Omental fat pad (tissue), 4 donors: Measurements from ENCODE around the gene ERBB2. TPM values are rescaled to one million over a fixed set of nuclear protein-coding genes. Genes with fewer than 3 reads are reported as not detected.

Source experiments
- ATAC-seq: fragments of 150-250 bp; one replicate; pipeline ENCODE4 v1.9.1; 2016; ENCODE audit warnings: mild to moderate bottlenecking, moderate library complexity; ENCODE audit not compliant: low FRiP score
- DNase-seq: peaks from one replicate; pipeline ENCODE4 v3.0.0-alpha.2; 2019; ENCODE audit warnings: low spot score
- total RNA-seq, 4 donors: library from RNA; depleted of rRNA; stranded (reverse); fragments of >200 nt; gene quantifications; one replicate each; pipeline ENCODE4 v1.1.0, GENCODE V29; 2016
- TF ChIP-seq, protein P1 (sequence below), 3 donors: fragments of 450-650 bp; IDR thresholded peaks; one replicate each; pipeline ENCODE4 v1.5.1; 2016 to 2017; ENCODE audit warnings: antibody characterized with exemption in 3 of 3, mild to moderate bottlenecking in 3 of 3, moderate library complexity in 2 of 3

Gene ERBB2
- total RNA-seq, 4 donors from 2014 or later = 13.8 to 23.8 (median 15.7) TPM

DNA sequence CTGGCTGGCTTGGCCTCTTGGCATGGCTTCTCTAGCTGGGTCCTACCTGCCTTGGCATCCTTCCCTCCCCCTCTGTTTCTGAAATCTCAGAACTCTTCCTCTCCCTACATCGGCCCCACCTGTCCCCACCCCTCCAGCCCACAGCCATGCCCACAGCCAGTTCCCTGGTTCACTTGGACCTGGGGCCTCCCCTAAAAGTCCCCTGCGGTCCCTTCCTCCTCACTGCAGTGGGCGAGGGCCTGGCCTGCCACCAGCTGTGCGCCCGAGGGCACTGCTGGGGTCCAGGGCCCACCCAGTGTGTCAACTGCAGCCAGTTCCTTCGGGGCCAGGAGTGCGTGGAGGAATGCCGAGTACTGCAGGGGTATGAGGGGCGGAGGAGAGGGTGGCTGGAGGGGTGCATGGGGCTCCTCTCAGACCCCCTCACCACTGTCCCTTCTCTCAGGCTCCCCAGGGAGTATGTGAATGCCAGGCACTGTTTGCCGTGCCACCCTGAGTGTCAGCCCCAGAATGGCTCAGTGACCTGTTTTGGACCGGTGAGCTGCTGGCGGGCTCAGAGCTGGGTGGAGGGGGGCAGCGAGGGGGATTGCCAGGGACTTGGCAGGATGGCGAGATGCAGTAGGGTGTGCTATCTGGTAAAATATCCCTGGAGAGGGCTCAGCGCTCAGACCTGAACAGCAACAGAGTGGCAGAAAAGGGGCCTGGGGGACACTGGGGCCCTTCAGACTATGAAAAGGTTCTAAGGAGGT is 16.4 kb downstream of the ERBB2 start:
- TF ChIP-seq, protein P1, sequence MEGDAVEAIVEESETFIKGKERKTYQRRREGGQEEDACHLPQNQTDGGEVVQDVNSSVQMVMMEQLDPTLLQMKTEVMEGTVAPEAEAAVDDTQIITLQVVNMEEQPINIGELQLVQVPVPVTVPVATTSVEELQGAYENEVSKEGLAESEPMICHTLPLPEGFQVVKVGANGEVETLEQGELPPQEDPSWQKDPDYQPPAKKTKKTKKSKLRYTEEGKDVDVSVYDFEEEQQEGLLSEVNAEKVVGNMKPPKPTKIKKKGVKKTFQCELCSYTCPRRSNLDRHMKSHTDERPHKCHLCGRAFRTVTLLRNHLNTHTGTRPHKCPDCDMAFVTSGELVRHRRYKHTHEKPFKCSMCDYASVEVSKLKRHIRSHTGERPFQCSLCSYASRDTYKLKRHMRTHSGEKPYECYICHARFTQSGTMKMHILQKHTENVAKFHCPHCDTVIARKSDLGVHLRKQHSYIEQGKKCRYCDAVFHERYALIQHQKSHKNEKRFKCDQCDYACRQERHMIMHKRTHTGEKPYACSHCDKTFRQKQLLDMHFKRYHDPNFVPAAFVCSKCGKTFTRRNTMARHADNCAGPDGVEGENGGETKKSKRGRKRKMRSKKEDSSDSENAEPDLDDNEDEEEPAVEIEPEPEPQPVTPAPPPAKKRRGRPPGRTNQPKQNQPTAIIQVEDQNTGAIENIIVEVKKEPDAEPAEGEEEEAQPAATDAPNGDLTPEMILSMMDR (IDR thresholded peaks at IDR 0.05) = no peak
- no peak for ATAC-seq
- no peak for DNase-seq

DNA sequence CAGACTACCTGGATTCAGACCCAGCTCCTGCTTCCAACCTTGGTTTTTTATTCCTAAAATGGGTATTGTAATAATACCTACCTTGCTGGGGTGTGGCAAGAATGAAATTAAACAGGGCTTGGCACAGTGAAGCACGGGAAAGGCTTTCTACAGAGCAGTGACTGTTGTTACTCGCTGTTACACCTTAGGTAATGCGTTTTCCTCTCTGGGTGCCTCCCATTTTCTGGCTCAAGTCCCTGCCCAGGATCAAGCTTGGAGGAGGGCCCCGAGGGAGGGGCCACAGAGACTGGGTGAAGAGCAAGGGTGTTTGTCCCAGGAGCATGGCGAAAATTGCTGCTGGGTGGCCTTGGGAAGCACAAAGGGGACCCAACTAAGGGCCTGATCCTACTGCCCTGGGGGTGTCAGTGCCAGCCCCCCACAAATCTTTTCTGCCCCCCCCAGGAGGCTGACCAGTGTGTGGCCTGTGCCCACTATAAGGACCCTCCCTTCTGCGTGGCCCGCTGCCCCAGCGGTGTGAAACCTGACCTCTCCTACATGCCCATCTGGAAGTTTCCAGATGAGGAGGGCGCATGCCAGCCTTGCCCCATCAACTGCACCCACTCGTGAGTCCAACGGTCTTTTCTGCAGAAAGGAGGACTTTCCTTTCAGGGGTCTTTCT is 17.1 kb downstream of the ERBB2 start:
- DNase-seq (no peak), ATAC-seq (peak; percentile 63)
- TF ChIP-seq, protein P1 (IDR thresholded peaks at IDR 0.05) = no peak

DNA sequence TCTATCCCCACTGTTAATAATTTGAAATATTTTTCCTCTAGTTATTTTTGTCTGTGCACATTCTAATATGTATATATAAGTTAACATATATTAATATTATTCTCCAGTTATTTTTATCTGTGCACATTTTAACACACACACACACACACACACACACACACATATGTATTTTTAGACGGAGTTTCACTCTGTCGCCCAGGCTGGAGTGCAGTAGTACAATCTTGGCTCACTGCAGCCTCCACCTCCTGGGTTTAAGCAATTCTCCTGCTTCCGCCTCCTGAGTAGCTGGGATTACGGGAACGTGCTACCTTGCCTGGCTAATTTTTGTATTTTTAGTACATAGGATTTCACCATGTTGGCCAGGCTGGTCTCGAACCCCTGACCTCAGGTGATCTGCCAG is 17.8 kb downstream of the ERBB2 start:
- TF ChIP-seq, protein P1 (IDR thresholded peaks at IDR 0.05) = no peak

DNA sequence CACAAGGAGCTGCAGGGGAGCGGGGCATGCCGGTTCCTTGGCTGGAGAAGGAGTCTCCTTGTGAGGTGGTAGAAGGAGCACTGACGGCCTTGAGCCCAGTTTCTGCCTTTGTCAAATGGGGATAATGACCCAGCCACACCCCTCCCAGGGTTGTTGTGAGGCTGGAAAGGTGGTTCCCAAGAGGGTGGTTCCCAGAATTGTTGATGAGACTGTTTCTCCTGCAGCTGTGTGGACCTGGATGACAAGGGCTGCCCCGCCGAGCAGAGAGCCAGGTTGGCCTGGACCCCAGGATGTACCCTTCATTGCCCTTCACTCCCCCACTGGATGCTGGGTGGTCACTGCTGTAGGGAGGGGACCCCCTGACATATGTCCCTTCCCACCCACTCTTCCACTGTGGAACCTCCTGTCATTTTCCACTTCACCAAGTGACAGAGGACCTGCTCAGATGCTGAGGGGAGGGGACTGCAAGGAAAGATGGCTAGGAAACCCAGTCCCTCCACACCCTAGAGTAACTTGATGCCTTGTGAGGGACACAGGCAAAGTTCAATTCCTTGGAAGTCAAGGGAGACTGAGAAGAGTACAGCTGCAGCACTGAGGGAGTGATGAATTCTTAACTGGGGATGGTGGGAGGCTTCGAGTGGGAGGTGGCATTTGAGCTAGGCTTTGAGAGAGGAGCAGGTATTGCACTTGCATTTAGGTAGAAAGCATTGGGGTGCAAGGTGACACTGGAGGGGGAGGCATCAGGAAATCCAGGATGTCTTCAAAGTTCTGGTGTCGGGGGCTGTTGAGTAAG is 19.9 kb downstream of the ERBB2 start:
- no peak for ATAC-seq
- DNase-seq = no peak
- TF ChIP-seq, protein P1 (IDR thresholded peaks at IDR 0.05) = no peak

More for the DNA sequence above, 17.8 kb downstream of the ERBB2 start:
- ATAC-seq (no peak), DNase-seq (no peak)

DNA sequence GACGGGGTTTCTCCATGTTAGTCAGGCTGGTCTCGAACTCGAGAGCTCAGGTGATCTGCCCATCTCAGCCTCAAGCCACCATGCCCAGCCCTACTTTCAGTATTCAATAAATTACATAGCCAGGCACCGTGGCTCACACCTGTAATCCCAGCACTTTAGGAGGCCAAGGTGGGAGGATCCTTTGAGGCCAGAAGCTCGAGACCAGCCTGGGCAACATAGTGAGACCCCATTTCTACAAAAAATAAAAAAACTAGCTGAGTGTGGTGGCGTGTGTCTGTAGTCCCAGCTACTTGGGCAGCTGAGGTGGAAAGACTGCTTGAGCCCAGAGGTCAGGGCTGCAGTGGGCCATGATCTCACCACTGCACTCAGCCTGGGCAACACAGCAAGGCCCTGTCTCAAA is 22.2 kb downstream of the ERBB2 start:
- ATAC-seq = no peak
- DNase-seq = no peak
- TF ChIP-seq, protein P1 (IDR thresholded peaks at IDR 0.05) = no peak

DNA sequence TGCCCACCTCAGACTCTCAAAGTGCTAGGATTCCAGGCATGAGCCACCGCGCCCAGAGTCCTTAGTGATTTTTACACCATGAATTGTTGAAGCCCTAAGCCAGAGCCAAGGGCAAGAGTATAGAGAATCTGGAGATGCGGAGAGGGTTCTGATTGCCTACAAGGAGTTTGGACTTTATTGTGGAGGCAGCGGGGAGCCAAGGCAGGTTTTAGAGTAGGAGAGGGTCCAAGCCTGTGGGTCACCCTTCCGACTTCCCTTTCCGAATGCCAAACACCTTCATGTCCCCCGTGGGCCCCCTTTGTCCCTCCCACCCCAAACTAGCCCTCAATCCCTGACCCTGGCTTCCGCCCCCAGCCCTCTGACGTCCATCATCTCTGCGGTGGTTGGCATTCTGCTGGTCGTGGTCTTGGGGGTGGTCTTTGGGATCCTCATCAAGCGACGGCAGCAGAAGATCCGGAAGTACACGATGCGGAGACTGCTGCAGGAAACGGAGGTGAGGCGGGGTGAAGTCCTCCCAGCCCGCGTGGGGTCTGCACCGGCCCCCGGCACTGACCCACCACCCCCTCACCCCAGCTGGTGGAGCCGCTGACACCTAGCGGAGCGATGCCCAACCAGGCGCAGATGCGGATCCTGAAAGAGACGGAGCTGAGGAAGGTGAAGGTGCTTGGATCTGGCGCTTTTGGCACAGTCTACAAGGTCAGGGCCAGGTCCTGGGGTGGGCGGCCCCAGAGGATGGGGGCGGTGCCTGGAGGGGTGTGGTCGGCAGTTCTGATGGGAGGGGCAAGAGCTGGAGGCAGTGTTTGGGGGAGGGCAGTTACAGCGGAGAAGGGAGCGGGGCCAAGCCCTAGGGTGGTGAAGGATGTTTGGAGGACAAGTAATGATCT is 23.3 kb downstream of the ERBB2 start:
- DNase-seq = no peak
- TF ChIP-seq, protein P1 (IDR thresholded peaks at IDR 0.05) = no peak
- ATAC-seq = no peak
